Amygdala (tissue), 56 donors: ENCODE data around the gene MYH4.

Experiments
- DNase-seq, 56 donors: peaks; one replicate each; lab custom pipeline; 2025; lab: John Stamatoyannopoulos, UW

The MYH4 gene

GRCh38 chr17:10469459-10469858, at the start of gene MYH4:
MYH4 (minus strand) TSS chr17:10469559; CDS start chr17:10466745, 2,814 bp downstream.
- no peak for DNase-seq

GRCh38 chr17:10518271-10519037, 49.1 kb upstream of the MYH4 start, which contains the start of gene MYH1:
MYH1 (minus strand) TSS chr17:10518542; CDS start chr17:10516642, 1,900 bp downstream.
- no peak for DNase-seq

- DNase-seq: no peak
These were observed 47.3 kb upstream of the MYH4 start for GRCh38 chr17:10516638-10517037.

GRCh38 chr17:10516065-10516464, 46.7 kb upstream of the MYH4 start:
- no peak for DNase-seq

GRCh38 chr17:10513299-10514067, 44.1 kb upstream of the MYH4 start:
- DNase-seq: no peak

- DNase-seq: no peak
These were observed 43.5 kb upstream of the MYH4 start for GRCh38 chr17:10512856-10513255.

GRCh38 chr17:10499950-10500349, 30.6 kb upstream of the MYH4 start:
- no peak for DNase-seq

- DNase-seq: no peak
These were observed 22.6 kb upstream of the MYH4 start for GRCh38 chr17:10492004-10492403.

GRCh38 chr17:10482252-10482651, 12.9 kb upstream of the MYH4 start:
- no peak for DNase-seq

GRCh38 chr17:10477701-10478100, 8.3 kb upstream of the MYH4 start:
- no peak for DNase-seq

- no peak for DNase-seq
These were observed 5.2 kb upstream of the MYH4 start for GRCh38 chr17:10474536-10474935.

- no peak for DNase-seq
These were observed 2.5 kb upstream of the MYH4 start for GRCh38 chr17:10471858-10472257.

GRCh38 chr17:10463402-10463801, 6.0 kb downstream of the MYH4 start:
- DNase-seq: no peak

- DNase-seq: no peak
These were observed 9.3 kb downstream of the MYH4 start for GRCh38 chr17:10460062-10460461.

- DNase-seq: no peak
These were observed 10.7 kb downstream of the MYH4 start for GRCh38 chr17:10458701-10459100.

- DNase-seq: no peak
These were observed 11.4 kb downstream of the MYH4 start for GRCh38 chr17:10457952-10458351.

GRCh38 chr17:10447026-10447931, 22.1 kb downstream of the MYH4 start:
- no peak for DNase-seq

GRCh38 chr17:10439816-10440215, 29.5 kb downstream of the MYH4 start:
- no peak for DNase-seq

- no peak for DNase-seq
These were observed 34.3 kb downstream of the MYH4 start for GRCh38 chr17:10435096-10435495.

GRCh38 chr17:10429421-10430045, 39.8 kb downstream of the MYH4 start:
- no peak for DNase-seq
